Measurements from ENCODE around the gene AASS. TPM values are rescaled to one million over a fixed set of nuclear protein-coding genes. Genes with fewer than 3 reads are reported as not detected.

Gene AASS
- total and polyA plus RNA-seq, 2 of the 8 experiments (the other 6 are each of a cell fraction or from before 2014, with no cell fraction given) = 203 to 394 TPM

DNA sequence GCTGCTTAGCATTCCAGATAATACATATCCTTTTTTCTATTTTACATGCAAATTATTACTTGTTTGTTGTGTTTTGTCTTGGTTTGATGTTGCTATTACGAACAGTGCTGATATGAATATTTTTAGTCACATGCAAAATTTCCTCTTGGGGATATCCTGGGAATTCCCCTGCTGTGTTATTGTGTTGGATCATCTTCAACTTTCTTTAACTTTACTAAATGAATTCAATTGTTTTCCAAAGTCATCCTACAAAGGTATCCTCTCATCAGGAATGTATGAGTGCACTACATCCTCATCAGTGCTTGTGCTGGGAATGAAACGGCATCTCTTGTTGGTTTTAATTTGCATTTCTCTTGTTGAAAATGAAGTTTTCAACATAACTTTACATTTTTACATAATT lies 87.1 kb downstream of the AASS start (continued):
- TF ChIP-seq SP1 (IDR thresholded peaks at IDR 0.05; ENCODE audit: low read depth, low read length) = no peak
- no peak for TF ChIP-seq TBP (IDR thresholded peaks at IDR 0.05; ENCODE audit: low read depth, low read length)
- no peak for TF ChIP-seq CHD2 (IDR thresholded peaks at IDR 0.05; ENCODE audit: low read length)
- TF ChIP-seq CHD1 (IDR thresholded peaks at IDR 0.05; ENCODE audit: low read depth, low read length) = no peak
- TF ChIP-seq, protein P1, sequence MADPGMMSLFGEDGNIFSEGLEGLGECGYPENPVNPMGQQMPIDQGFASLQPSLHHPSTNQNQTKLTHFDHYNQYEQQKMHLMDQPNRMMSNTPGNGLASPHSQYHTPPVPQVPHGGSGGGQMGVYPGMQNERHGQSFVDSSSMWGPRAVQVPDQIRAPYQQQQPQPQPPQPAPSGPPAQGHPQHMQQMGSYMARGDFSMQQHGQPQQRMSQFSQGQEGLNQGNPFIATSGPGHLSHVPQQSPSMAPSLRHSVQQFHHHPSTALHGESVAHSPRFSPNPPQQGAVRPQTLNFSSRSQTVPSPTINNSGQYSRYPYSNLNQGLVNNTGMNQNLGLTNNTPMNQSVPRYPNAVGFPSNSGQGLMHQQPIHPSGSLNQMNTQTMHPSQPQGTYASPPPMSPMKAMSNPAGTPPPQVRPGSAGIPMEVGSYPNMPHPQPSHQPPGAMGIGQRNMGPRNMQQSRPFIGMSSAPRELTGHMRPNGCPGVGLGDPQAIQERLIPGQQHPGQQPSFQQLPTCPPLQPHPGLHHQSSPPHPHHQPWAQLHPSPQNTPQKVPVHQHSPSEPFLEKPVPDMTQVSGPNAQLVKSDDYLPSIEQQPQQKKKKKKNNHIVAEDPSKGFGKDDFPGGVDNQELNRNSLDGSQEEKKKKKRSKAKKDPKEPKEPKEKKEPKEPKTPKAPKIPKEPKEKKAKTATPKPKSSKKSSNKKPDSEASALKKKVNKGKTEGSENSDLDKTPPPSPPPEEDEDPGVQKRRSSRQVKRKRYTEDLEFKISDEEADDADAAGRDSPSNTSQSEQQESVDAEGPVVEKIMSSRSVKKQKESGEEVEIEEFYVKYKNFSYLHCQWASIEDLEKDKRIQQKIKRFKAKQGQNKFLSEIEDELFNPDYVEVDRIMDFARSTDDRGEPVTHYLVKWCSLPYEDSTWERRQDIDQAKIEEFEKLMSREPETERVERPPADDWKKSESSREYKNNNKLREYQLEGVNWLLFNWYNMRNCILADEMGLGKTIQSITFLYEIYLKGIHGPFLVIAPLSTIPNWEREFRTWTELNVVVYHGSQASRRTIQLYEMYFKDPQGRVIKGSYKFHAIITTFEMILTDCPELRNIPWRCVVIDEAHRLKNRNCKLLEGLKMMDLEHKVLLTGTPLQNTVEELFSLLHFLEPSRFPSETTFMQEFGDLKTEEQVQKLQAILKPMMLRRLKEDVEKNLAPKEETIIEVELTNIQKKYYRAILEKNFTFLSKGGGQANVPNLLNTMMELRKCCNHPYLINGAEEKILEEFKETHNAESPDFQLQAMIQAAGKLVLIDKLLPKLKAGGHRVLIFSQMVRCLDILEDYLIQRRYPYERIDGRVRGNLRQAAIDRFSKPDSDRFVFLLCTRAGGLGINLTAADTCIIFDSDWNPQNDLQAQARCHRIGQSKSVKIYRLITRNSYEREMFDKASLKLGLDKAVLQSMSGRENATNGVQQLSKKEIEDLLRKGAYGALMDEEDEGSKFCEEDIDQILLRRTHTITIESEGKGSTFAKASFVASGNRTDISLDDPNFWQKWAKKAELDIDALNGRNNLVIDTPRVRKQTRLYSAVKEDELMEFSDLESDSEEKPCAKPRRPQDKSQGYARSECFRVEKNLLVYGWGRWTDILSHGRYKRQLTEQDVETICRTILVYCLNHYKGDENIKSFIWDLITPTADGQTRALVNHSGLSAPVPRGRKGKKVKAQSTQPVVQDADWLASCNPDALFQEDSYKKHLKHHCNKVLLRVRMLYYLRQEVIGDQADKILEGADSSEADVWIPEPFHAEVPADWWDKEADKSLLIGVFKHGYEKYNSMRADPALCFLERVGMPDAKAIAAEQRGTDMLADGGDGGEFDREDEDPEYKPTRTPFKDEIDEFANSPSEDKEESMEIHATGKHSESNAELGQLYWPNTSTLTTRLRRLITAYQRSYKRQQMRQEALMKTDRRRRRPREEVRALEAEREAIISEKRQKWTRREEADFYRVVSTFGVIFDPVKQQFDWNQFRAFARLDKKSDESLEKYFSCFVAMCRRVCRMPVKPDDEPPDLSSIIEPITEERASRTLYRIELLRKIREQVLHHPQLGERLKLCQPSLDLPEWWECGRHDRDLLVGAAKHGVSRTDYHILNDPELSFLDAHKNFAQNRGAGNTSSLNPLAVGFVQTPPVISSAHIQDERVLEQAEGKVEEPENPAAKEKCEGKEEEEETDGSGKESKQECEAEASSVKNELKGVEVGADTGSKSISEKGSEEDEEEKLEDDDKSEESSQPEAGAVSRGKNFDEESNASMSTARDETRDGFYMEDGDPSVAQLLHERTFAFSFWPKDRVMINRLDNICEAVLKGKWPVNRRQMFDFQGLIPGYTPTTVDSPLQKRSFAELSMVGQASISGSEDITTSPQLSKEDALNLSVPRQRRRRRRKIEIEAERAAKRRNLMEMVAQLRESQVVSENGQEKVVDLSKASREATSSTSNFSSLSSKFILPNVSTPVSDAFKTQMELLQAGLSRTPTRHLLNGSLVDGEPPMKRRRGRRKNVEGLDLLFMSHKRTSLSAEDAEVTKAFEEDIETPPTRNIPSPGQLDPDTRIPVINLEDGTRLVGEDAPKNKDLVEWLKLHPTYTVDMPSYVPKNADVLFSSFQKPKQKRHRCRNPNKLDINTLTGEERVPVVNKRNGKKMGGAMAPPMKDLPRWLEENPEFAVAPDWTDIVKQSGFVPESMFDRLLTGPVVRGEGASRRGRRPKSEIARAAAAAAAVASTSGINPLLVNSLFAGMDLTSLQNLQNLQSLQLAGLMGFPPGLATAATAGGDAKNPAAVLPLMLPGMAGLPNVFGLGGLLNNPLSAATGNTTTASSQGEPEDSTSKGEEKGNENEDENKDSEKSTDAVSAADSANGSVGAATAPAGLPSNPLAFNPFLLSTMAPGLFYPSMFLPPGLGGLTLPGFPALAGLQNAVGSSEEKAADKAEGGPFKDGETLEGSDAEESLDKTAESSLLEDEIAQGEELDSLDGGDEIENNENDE (IDR thresholded peaks at IDR 0.05; ENCODE audit: insufficient replicate concordance, low read length) = no peak
- TF ChIP-seq CREB1 (IDR thresholded peaks at IDR 0.05) = no peak

Measured in H1 (cell line).